Endothelial cell of umbilical vein (primary cell): ENCODE data around the gene SMOC2. TPM values are rescaled to one million over a fixed set of nuclear protein-coding genes. Genes with fewer than 3 reads are reported as not detected.

Experiments used
- BruUV-seq: library from RNA; stranded (reverse); fragments of 400-500 nt; replicated peaks from 2 replicates; lab custom pipeline; 2021; lab: Mats Ljungman, UMichigan
- CTCF ChIA-PET: fragments of 300-600, 350-600 bp; sonication (Branson Sonifier 250); formaldehyde crosslinking; loops from one replicate; lab custom pipeline; 2021; ENCODE audit warnings: antibody characterized with exemption, inconsistent platforms; lab: Charles Lee
- POLR2A ChIA-PET: fragments of 300-600, 350-600 bp; sonication (Branson Sonifier 250); formaldehyde crosslinking; loops from one replicate; lab custom pipeline; 2021; ENCODE audit warnings: antibody characterized with exemption, inconsistent platforms; lab: Charles Lee
- DNase-seq: peaks from one replicate; pipeline ENCODE4 v3.0.0-alpha.2; 2011; ENCODE audit warnings: low read depth, low spot score
- FAIRE-seq: peaks from 2 replicates; lab custom pipeline; 2011; peaks lifted over from hg19 to GRCh38; lab: Jason Lieb, UNC
- H2AFZ ChIP-seq: 2 replicates; pipeline ENCODE4 v1.6.0; 2012; ENCODE audit warnings: low read depth, low read length, control low read depth, inconsistent platforms
- H3K27ac ChIP-seq: 2 replicates; pipeline ENCODE4 v1.5.1; 2011; ENCODE audit warnings: low read depth, mild to moderate bottlenecking, control low read depth, low read length, moderate library complexity; ENCODE audit not compliant: insufficient read depth
- H3K27me3 ChIP-seq, 2 experiments: 2 replicates each; pipeline versions ENCODE4 v1.6.0 to v1.6.1; 2011; ENCODE audit warnings: low read length in 2 of 2, mixed read lengths in 1 of 2; ENCODE audit not compliant: control insufficient read depth in 2 of 2, insufficient read depth in 2 of 2
- H3K36me3 ChIP-seq, 2 experiments: 2 replicates in 1 of 2; 3 replicates in 1 of 2; pipeline ENCODE4 v1.5.1; 2011; ENCODE audit warnings: low read length in 2 of 2, mild to moderate bottlenecking in 1 of 2, moderate library complexity in 1 of 2; ENCODE audit not compliant: control insufficient read depth in 2 of 2, insufficient read depth in 2 of 2; ENCODE audit errors: extremely low read depth in 1 of 2
- H3K4me1 ChIP-seq: 3 replicates; pipeline ENCODE4 v1.5.1; 2011; ENCODE audit warnings: mild to moderate bottlenecking, low read length; ENCODE audit not compliant: control insufficient read depth, insufficient read depth; ENCODE audit errors: extremely low read depth
- H3K4me2 ChIP-seq: 2 replicates; pipeline ENCODE4 v1.6.1; 2011; ENCODE audit warnings: low read length, control low read depth, mixed read lengths; ENCODE audit not compliant: insufficient read depth
- H3K4me3 ChIP-seq, 3 experiments: fragments of 200-600 bp in 1 of 3; sonication (generic), shearing (Covaris generic) in 1 of 3; replicated peaks in 1 of 3; 2 replicates each; pipeline ENCODE4 v1.5.1; 2011 to 2016; ENCODE audit warnings: control low read depth in 3 of 3, low read length in 3 of 3, mild to moderate bottlenecking in 2 of 3, inconsistent platforms in 1 of 3, low read depth in 1 of 3, moderate library complexity in 1 of 3; ENCODE audit not compliant: insufficient read depth in 1 of 3
- H3K79me2 ChIP-seq: 2 replicates; pipeline ENCODE4 v1.6.0; 2012; ENCODE audit warnings: low read length, inconsistent platforms; ENCODE audit not compliant: control insufficient read depth, insufficient read depth
- H3K9ac ChIP-seq: replicated peaks from 2 replicates; pipeline ENCODE3; 2011; ENCODE audit warnings: low read length, control low read depth; ENCODE audit not compliant: insufficient read depth; ENCODE audit errors: extremely low read depth
- H3K9me1 ChIP-seq: replicated peaks from 3 replicates; pipeline ENCODE4 v1.6.0; 2011; ENCODE audit warnings: mild to moderate bottlenecking, low read length; ENCODE audit not compliant: control insufficient read depth, insufficient read depth; ENCODE audit errors: extremely low read depth
- H3K9me3 ChIP-seq: replicated peaks from 2 replicates; pipeline ENCODE4 v1.5.1; 2012; ENCODE audit warnings: low read length, inconsistent platforms; ENCODE audit not compliant: control insufficient read depth, insufficient read depth
- H4K20me1 ChIP-seq: replicated peaks from 2 replicates; pipeline ENCODE3; 2011; ENCODE audit warnings: mild to moderate bottlenecking, low read length; ENCODE audit not compliant: control insufficient read depth, insufficient read depth; ENCODE audit errors: extremely low read depth
- EZH2 ChIP-seq: IDR thresholded peaks from 2 replicates; pipeline ENCODE4 v1.6.1; 2012; ENCODE audit warnings: borderline replicate concordance, low read depth, mild to moderate bottlenecking, moderate library complexity, low read length, inconsistent platforms; ENCODE audit not compliant: severe bottlenecking
- FOS ChIP-seq: IDR thresholded peaks from 2 replicates; pipeline ENCODE4 v1.6.1; 2011; ENCODE audit warnings: mild to moderate bottlenecking, low read length, moderate library complexity, borderline replicate concordance; ENCODE audit not compliant: insufficient read depth
- GATA2 ChIP-seq: IDR thresholded peaks from 2 replicates; pipeline ENCODE4 v1.7.0; 2011; ENCODE audit warnings: low read depth, mild to moderate bottlenecking, moderate library complexity, mixed read lengths, low read length; ENCODE audit not compliant: insufficient read length, insufficient read depth
- JUN ChIP-seq: IDR thresholded peaks from 2 replicates; pipeline ENCODE4 v1.6.1; 2011; ENCODE audit warnings: borderline replicate concordance, low read depth; ENCODE audit not compliant: insufficient read length, insufficient read depth
- MAX ChIP-seq: IDR thresholded peaks from 2 replicates; pipeline ENCODE4 v1.6.1; 2011; ENCODE audit not compliant: insufficient read depth, insufficient read length
- MYC ChIP-seq: IDR thresholded peaks from one replicate; pipeline ENCODE4 v1.6.1; 2011; ENCODE audit warnings: mild to moderate bottlenecking, low read depth, low read length
- POLR2A ChIP-seq: IDR thresholded peaks from 2 replicates; pipeline ENCODE4 v1.6.1; 2012; ENCODE audit warnings: low read depth, mild to moderate bottlenecking, control low read depth, low read length
- POLR2AphosphoS5 ChIP-seq: IDR thresholded peaks from 2 replicates; pipeline ENCODE4 v1.6.1; 2012; ENCODE audit warnings: low read depth, mild to moderate bottlenecking, control low read depth, low read length, moderate library complexity; ENCODE audit not compliant: insufficient read depth
- dilution Hi-C: fragments of 300-500 bp; cut with MboI; formaldehyde crosslinking; loops from one replicate; pipeline ENCODE4 v1.15.0; 2019; ENCODE audit warnings: low sequenced_read_pairs; ENCODE audit not compliant: extremely low pct_ligation_motif_present
- intact Hi-C: fragments of 100-400 bp; cut with micrococcal nuclease; formaldehyde crosslinking; loops from one replicate; pipeline ENCODE4 v1.10.0; 2022
- polyA plus RNA-seq, 4 experiments: library from polyadenylated mRNA; depleted of rRNA in 3 of 4; stranded (reverse) in 3 of 4; unstranded in 1 of 4; fragments of >200 nt; gene quantifications; 2 replicates each; pipeline versions ENCODE4 v1.2.1 to v1.2.3, GENCODE V29; 2011 to 2012; ENCODE audit warnings: missing spikeins in 1 of 4
- total RNA-seq: library from RNA; stranded (reverse); gene quantifications from 2 replicates; pipeline ENCODE4 v1.2.3, GENCODE V29; 2021
- TF ChIP-seq, protein P1 (sequence below), 2 donors: IDR thresholded peaks; 1 replicate in 1 of 2; 2 replicates in 1 of 2; pipeline ENCODE4 v1.5.1; 2011; ENCODE audit warnings: low read length in 2 of 2, mild to moderate bottlenecking in 2 of 2, moderate library complexity in 2 of 2, control low read depth in 1 of 2, inconsistent platforms in 1 of 2, low read depth in 1 of 2; ENCODE audit not compliant: insufficient read depth in 1 of 2; ENCODE audit errors: extremely low read depth in 1 of 2

The SMOC2 gene
- total and polyA plus RNA-seq, 2 donors (not counting 3 experiments of a cell fraction or from before 2014, with no cell fraction given), result not detected

GRCh38 chr6:168525114-168525513, 84.1 kb downstream of the SMOC2 start:
- H3K4me1 ChIP-seq, result peaks cover 25% of the 10 kb centered on the region
- DNase-seq (no peak), FAIRE-seq (no peak)
- no peak overlapping the region for H3K4me2 ChIP-seq
- ChIA-PET CTCF (no interaction called here), POLR2A (no interaction called here)
- H3K9me3 ChIP-seq, result no peaks in the 10 kb centered on the region
- no peaks in the 10 kb centered on the region for H3K9me1 ChIP-seq
- H3K4me3 ChIP-seq, result no peak overlapping the region
- TF ChIP-seq POLR2A, result no peak
- TF ChIP-seq MAX, result no peak
- no peak for TF ChIP-seq GATA2
- no peak for TF ChIP-seq JUN
- TF ChIP-seq POLR2AphosphoS5, result no peak
- TF ChIP-seq EZH2, result no peak
- no peak for TF ChIP-seq MYC
- TF ChIP-seq FOS, result no peak
- TF ChIP-seq, protein P1, sequence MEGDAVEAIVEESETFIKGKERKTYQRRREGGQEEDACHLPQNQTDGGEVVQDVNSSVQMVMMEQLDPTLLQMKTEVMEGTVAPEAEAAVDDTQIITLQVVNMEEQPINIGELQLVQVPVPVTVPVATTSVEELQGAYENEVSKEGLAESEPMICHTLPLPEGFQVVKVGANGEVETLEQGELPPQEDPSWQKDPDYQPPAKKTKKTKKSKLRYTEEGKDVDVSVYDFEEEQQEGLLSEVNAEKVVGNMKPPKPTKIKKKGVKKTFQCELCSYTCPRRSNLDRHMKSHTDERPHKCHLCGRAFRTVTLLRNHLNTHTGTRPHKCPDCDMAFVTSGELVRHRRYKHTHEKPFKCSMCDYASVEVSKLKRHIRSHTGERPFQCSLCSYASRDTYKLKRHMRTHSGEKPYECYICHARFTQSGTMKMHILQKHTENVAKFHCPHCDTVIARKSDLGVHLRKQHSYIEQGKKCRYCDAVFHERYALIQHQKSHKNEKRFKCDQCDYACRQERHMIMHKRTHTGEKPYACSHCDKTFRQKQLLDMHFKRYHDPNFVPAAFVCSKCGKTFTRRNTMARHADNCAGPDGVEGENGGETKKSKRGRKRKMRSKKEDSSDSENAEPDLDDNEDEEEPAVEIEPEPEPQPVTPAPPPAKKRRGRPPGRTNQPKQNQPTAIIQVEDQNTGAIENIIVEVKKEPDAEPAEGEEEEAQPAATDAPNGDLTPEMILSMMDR (IDR thresholded peaks at IDR 0.05; ENCODE audit: extremely low read depth in 1 of 2, insufficient read depth in 1 of 2, low read depth in 1 of 2, low read length in 2 of 2), result no peak
- H3K27me3 ChIP-seq, result no peaks in the 10 kb centered on the region
- dilution Hi-C loops (no loop called here), intact Hi-C loops (no loop called here)
- H3K36me3 ChIP-seq, result no peaks in the 10 kb centered on the region
- H3K9ac ChIP-seq, result no peak overlapping the region
- no peaks in the 10 kb centered on the region for H3K79me2 ChIP-seq
- H3K27ac ChIP-seq, result no peak overlapping the region
- no peaks in the 10 kb centered on the region for H4K20me1 ChIP-seq
- H2AFZ ChIP-seq, result no peak overlapping the region
- no TSS peak for BruUV-seq
